GM18502 (cell line): ENCODE data around the gene ETNK2.

ENCODE experiments used
- ATAC-seq: cut with Tn5 transposase; IDR thresholded peaks from one replicate; pipeline ENCODE4 v1.9.1; 2021; ENCODE audit warnings: mild to moderate bottlenecking; ENCODE audit not compliant: unreplicated experiment, poor library complexity

Gene ETNK2

GRCh38 chr1:204087181-204087892 is 64.5 kb downstream of the ETNK2 start:
- ATAC-seq: no peak

GRCh38 chr1:204085876-204086275 is 66.0 kb downstream of the ETNK2 start:
- ATAC-seq: no peak

GRCh38 chr1:204084247-204084772 is 67.5 kb downstream of the ETNK2 start:
- ATAC-seq: no peak

GRCh38 chr1:204083491-204083890 is 68.4 kb downstream of the ETNK2 start:
- no peak for ATAC-seq

GRCh38 chr1:204081791-204082513 is 69.9 kb downstream of the ETNK2 start:
- no peak for ATAC-seq

GRCh38 chr1:204081164-204081790 is 70.6 kb downstream of the ETNK2 start:
- no peak for ATAC-seq
